ENCODE measurements around the gene RPUSD3. TPM values are rescaled to one million over a fixed set of nuclear protein-coding genes. Genes with fewer than 3 reads are reported as not detected.

RPUSD3 gene
- total and polyA plus RNA-seq, 2 of the 4 experiments (the other 2 are of a cell fraction), result 30.3 to 49.4 TPM

DNA sequence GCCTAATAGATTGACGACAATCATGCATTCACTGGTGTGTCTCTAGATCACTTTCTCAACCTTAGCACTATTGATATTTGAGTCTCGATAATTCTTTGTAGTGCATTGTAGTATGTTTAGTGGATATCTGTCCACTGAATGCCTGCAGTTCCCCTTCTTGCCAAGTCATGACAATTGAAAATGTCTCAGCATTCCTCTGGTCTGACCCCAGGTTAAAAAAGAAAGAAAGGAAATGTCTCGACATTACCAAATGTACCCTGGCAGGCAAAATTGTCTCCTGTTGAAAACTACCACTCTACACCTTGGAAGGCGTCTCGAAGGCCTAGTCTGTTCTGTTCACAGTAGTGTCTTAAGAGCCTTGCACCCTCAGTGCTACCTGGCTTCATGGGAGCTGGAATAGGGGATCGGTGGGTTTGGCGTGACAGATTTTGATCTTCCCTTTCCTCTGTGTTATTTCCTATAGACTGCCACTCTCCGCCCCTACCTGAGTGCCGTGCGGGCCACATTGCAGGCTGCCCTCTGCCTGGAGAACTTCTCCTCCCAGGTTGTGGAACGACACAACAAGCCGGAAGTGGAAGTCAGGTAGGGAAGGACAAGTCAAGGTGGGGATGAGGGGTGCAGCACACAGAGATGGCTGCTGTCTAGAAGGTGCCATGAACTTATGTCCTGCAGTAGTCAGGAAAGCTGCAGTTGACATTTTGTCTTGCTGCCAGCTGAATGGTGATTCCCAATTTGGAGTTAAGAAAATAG is 46.4 kb downstream of the RPUSD3 start:
- Histone ChIP-seq H3K4ac (ENCODE audit: low read depth, low read length) (no peak overlapping the region), H4K20me1 (ENCODE audit: insufficient read depth, low read length) (peaks cover 31% of the 10 kb centered on the region; the same call in 1 of the 2 replicates), H3K4me3 (ENCODE audit: insufficient read depth, low read depth, low read length) (no peak overlapping the region), H2BK120ac (ENCODE audit: low read depth, low read length) (no peak overlapping the region), H2AK5ac (ENCODE audit: low read depth, low read length) (no peak overlapping the region), H3K4me1 (ENCODE audit: control insufficient read depth, insufficient read depth, low read length) (no peaks in the 10 kb centered on the region), H3K18ac (ENCODE audit: low read depth, low read length) (no peak overlapping the region), H3K9me1 (ENCODE audit: insufficient read depth, low read length) (0 out of 2 replicates have a peak, but pooled peaks cover 4% of the 10 kb centered on the region), H2AK9ac (replicated peaks; ENCODE audit: low read depth, low read length, poor library complexity) (no peak overlapping the region), H3K23ac (ENCODE audit: low read depth, low read length) (no peak overlapping the region), H3K27me3 (ENCODE audit: control insufficient read depth, insufficient read depth, low read length) (no peaks in the 10 kb centered on the region), H3K36me3 (ENCODE audit: control insufficient read depth, insufficient read depth, low read length) (peaks cover 47% of the 10 kb centered on the region), H3K79me1 (ENCODE audit: low read depth in 1 of 2, low read length in 2 of 2) (peaks cover 34 to 58% of the 10 kb centered on the region in 2 experiments), H3K27ac (ENCODE audit: insufficient read depth, low read length) (no peak overlapping the region), H4K8ac (ENCODE audit: low read depth in 2 of 2, low read length in 2 of 2) (no peak overlapping the region), H3K9me3 (ENCODE audit: control insufficient read depth, insufficient read depth, low read length) (no peaks in the 10 kb centered on the region), H4K91ac (ENCODE audit: insufficient read depth, low read depth, low read length) (no peak overlapping the region), H3K56ac (ENCODE audit: extremely low read depth, insufficient read depth, low read length) (no peak overlapping the region), H2BK15ac (ENCODE audit: low read depth, low read length) (no peak overlapping the region), H3K9ac (ENCODE audit: low read depth, low read length) (no peak overlapping the region), H3K14ac (replicated peaks; ENCODE audit: low read depth, low read length) (no peak overlapping the region), H2BK20ac (ENCODE audit: low read depth, low read length) (no peak overlapping the region), H2BK5ac (ENCODE audit: low read depth, low read length, poor library complexity, severe bottlenecking) (no peak overlapping the region), H2AFZ (replicated peaks; ENCODE audit: low read length, poor library complexity) (no peak overlapping the region), H4K5ac (ENCODE audit: low read depth, low read length) (no peak overlapping the region), H3K4me2 (ENCODE audit: low read depth, low read length) (no peak overlapping the region)
- ChIA-PET CTCF (no interaction called here), POLR2A (ENCODE audit: unreplicated experiment) (interaction anchor here (0.7 kb wide), 1 partner anchor 395 kb away, joined by 3 read pairs; no protein-coding TSS in a partner anchor)
- WGBS, 2 experiments (ENCODE audit: extremely low coverage in 2 of 2, insufficient read length in 1 of 2), result 93% methylated on average over 2 of the region's 12 CpGs; no CpG with 5 or more reads in 1 of the 2 experiments
- in situ Hi-C loops (cut with MboI; ENCODE audit: low sequenced_read_pairs) (no loop called here), dilution Hi-C loops (cut with HindIII; ENCODE audit: low sequenced_read_pairs, unreplicated experiment) (no loop called here), intact Hi-C loops (cut with micrococcal nuclease) (no loop called here)
- ATAC-seq (ENCODE audit: low read depth) (no peak), DNase-seq (no peak)
- TF ChIP-seq, protein P1, sequence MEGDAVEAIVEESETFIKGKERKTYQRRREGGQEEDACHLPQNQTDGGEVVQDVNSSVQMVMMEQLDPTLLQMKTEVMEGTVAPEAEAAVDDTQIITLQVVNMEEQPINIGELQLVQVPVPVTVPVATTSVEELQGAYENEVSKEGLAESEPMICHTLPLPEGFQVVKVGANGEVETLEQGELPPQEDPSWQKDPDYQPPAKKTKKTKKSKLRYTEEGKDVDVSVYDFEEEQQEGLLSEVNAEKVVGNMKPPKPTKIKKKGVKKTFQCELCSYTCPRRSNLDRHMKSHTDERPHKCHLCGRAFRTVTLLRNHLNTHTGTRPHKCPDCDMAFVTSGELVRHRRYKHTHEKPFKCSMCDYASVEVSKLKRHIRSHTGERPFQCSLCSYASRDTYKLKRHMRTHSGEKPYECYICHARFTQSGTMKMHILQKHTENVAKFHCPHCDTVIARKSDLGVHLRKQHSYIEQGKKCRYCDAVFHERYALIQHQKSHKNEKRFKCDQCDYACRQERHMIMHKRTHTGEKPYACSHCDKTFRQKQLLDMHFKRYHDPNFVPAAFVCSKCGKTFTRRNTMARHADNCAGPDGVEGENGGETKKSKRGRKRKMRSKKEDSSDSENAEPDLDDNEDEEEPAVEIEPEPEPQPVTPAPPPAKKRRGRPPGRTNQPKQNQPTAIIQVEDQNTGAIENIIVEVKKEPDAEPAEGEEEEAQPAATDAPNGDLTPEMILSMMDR (conservative IDR thresholded peaks at IDR 0.05; ENCODE audit: low read depth, low read length), result no peak
- no peak for TF ChIP-seq NFE2L2 (IDR thresholded peaks at IDR 0.05; ENCODE audit: low read depth, low read length)
- no peak for TF ChIP-seq SMC3 (IDR thresholded peaks at IDR 0.05; ENCODE audit: low read depth, low read length)
- no peak for TF ChIP-seq RFX5 (IDR thresholded peaks at IDR 0.05; ENCODE audit: low read depth, low read length)
- BruUV-seq (replicated peaks), result no TSS peak
